Activated CD4-positive, CD25-positive, alpha-beta regulatory T cell treated with anti-CD3 and anti-CD28 coated beads, Interleukin-2, amount 50 U/mL, for 16 hours (primary cell): Measurements from ENCODE around the gene ANKRD16.
"Not testable (repeated sequence)": the region's sequence is repeated elsewhere in the genome, so short reads cannot be mapped to it uniquely, and the experiment has no call there.

Experiments used
- DNase-seq: peaks from one replicate; pipeline ENCODE4 v3.0.0-alpha.2; 2020; ENCODE audit warnings: low read depth, low spot score

The ANKRD16 gene

DNA sequence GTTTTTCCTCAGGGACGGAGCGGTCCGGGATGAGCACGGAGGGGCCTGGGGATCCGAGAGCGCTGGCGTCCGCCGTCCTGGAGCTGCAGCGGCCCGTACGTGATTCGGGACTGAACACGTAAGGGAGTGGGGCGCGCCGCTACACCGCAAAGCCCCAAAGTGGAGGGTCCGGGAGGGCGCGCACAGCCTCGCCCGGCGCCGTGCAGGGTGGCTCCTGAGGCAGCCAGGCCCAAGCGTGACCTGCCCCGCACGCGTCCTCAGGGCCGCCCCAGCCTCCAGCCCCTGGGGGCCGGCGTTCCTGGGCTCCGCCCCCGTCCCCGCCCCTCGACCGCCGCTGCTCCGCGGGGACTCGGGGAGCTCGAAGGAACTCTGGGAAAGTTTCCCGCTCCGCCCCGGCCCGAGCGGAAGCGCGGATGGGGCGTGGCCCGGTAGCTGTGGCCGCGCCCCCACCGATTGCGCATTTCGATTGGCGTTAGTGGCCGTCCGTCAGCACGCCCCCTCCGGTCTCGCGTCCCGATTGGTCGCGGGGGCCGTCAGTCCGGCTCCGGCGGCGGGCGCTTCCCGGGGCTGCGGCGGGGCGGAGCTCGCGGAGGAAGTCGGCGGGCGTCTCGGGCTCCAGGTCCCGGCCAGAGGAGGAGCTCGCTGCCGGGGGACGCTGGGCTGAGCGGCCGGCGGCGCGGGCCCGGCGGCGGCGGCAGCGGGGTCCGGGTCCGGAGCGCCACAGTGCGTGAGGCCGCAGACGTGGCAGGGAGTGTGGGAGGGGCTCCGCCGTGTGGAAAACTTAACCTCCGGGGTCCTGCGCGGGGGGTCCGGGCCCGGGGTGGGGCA lies at the start of gene ANKRD16, which contains the start of gene FBH1:
Gene ANKRD16, minus strand, starts transcription at position 270 of the 828 bp plus-strand sequence. CDS start 539 bp downstream, outside the sequence.
Gene FBH1, plus strand, starts transcription at position 620 of the 828 bp plus-strand sequence. Its CDS starts 103 bp downstream, at position 723.
- peak; percentile 90 for DNase-seq

DNA sequence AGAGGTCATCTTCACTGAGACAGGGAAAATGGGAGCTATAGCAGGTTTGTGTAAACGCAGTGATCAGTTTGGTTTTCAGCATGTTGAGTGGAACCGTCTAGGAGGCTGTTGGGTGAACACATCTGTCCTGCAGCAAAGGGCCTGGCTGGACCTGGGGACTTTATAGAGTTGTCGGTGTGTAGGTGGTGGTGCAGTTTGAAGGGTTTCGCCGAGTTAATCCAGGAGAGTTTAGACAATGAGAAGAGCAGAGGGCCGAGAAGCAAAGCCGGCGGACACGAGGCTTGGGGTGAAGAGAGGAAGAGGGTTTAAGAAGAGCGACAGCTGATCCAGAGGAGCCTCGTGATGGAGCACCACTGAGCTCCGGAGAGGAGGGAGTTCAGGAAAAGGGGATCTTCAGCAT lies 48.6 kb upstream of the ANKRD16 start:
- DNase-seq, result no peak

DNA sequence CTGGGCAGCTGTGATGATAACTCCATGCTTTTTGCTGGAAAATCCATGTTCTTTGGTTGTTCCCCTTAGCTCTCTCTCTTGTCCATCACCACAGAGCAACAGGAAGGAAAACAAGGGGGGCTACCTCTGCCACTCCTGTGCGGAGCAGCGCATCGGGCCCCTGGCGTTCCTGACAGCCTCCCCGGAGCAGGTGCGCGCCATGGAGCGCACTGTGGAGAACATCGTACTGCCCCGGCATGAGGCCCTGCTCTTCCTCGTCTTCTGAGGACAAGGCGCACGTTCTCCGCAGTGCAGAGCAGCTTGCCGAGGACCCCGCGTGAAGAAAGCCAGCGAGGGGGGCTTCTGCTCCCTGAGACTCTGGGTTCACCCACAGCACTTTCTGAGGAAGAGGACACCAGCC lies 47.3 kb upstream of the ANKRD16 start:
- DNase-seq, result no peak

- DNase-seq, result no peak
These were observed 45.9 kb upstream of the ANKRD16 start for GRCh38 chr10:5935628-5936027.

- no peak for DNase-seq
These were observed 44.3 kb upstream of the ANKRD16 start for GRCh38 chr10:5933909-5934546.

DNA sequence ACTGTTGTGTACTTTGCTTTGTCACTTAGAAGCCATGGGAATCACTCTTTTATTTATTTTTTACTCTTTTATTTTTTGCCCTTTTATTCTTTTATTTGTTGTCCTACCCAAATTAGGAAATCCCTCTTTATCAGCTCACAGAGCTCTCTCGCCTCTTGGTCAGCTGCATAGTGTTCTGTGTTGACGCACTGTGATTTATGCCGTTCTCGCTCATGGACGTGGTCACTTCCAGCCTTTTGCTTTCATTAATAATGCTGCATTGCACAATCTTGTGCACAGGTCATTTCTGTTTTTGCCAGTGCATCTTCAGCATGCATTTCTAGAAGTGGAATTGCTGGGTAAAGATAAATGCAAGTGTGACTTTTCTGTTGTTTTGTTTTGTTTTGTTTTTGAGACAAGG lies 42.7 kb upstream of the ANKRD16 start:
- no peak for DNase-seq

- DNase-seq, result no peak
These were observed 40.6 kb upstream of the ANKRD16 start for GRCh38 chr10:5930272-5930671.

DNA sequence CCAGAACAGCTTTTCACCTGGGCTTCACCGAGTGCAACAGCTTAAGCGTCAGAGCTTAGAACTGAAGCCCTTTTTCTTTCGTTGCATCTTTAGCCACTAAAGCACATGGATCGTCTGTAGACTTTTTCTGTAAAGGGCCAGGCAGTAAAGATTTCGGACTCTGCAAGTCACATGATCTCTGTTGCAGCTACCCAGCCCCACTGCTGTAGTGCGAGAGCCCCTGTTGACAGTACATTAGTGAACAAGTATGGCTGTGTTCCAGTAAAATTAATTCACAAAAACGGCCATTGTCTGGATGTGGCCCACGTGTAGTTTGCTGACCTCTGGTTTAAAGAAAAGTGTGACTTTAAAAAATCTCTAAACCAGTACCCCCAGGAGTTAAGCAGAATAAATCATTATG lies 39.7 kb upstream of the ANKRD16 start:
- DNase-seq, result no peak

- DNase-seq, result no peak
These were observed 37.6 kb upstream of the ANKRD16 start for GRCh38 chr10:5927306-5927705.

DNA sequence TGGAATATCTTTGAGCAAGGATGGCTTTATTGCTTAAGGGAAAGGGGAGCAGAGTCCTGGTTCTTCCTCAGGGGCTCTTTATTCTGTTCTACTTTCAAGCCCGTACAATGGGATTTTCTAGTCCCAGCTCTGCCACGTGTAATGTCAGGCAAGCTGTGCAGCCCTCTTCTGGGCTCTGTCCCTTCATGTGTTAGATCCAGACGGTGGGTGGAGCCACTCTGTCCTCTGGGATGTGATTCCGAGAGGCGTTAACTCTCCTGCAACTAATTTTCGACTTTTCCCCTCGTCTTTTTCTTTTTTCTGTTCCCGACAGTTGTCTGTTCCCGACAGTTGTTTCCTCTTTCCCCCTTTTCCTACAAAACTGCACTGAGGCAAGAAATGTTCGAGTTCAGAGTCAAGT lies 35.2 kb upstream of the ANKRD16 start:
- no peak for DNase-seq

- DNase-seq, result no peak
These were observed 32.1 kb upstream of the ANKRD16 start for GRCh38 chr10:5921746-5922145.

GRCh38 chr10:5919568-5919967 lies 29.9 kb upstream of the ANKRD16 start:
- no peak for DNase-seq

GRCh38 chr10:5918763-5919162 lies 29.1 kb upstream of the ANKRD16 start:
- DNase-seq, result no peak

GRCh38 chr10:5917305-5917704 lies 27.6 kb upstream of the ANKRD16 start:
- no peak for DNase-seq

DNA sequence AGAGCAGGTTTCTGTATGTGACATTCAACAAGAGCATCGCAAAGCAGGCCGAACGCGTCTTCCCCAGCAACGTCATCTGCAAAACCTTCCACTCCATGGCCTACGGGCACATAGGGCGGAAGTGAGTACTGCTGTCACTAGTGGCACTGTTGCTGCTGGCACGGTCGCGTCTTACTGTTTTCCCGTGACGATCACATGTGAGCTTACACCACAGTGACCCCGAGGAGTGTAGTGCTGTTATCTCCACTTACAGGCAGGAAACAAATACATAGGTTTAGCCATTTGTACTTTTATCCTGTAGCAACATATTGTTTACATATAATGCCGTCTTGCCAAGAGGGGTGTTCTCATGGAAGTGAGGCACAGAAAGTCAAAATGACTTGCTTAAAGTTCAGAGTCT lies 25.8 kb upstream of the ANKRD16 start:
- no peak for DNase-seq

DNA sequence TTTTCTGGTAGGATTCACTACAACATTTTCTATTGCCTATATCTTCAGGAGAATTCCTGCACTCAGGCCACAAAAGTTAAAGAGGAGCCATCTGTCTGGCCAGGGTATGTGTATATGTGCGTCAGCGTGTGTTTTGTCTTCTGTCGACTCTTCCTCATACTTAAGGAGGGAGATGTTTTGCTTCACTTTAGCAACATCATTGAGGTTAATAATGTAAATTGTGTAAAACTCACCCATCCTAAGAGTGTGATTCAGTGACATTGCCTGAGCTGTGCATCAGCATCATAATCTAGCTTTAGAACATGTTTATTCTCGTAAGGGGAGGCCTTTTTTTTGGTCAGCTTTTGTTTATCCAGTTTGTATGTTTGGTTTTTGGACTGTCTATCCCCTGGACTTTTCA lies 24.0 kb upstream of the ANKRD16 start:
- no peak for DNase-seq

GRCh38 chr10:5911670-5912069 lies 22.0 kb upstream of the ANKRD16 start:
- DNase-seq, result no peak

GRCh38 chr10:5910323-5911100 lies 20.8 kb upstream of the ANKRD16 start:
- DNase-seq, result no peak

- not testable (repeated sequence) for DNase-seq
These were observed 19.0 kb upstream of the ANKRD16 start for GRCh38 chr10:5908676-5909075.

DNA sequence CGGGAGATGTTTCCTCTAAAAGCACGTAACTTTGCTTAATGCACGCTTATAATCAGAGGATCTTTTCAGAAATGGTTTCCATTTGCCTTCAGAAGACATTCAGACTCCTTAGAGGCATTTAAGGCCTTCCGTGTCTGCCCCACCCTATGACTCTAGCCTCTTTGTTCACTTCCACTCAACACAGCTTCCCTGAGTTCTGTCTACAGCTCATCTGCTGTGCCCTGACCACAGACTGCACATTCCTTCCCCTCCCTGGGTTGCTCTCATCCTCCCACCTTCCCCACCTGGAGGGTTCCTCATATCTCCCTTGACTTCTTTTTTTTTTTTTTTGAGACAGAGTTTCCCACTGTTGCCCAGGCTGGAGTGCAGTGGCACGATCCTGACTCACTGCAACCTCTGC lies 17.0 kb upstream of the ANKRD16 start:
- no peak for DNase-seq

DNA sequence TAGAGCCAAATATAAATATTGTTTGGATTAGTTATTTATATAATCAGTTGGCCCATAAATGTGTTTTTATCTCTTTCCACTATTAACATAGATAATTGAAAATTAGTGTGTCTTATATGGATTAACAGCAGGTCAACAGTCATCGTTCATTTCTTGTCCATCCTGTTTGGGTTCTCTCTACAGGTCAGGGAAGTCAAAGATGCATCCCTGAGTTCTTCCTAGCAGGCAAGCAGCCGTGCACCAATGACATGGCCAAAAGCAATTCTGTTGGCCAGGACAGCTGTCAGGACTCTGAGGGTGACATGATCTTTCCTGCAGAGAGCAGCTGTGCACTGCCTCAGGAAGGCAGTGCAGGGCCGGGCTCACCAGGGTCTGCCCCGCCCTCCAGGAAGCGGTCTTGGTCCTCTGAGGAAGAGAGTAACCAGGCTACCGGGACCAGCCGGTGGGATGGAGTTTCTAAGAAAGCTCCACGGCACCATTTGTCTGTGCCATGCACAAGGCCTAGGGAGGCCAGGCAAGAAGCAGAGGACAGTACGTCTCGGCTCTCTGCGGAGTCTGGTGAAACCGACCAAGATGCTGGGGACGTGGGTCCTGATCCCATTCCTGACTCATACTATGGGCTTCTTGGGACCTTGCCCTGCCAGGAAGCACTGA lies 16.3 kb upstream of the ANKRD16 start:
- DNase-seq, result no peak

DNA sequence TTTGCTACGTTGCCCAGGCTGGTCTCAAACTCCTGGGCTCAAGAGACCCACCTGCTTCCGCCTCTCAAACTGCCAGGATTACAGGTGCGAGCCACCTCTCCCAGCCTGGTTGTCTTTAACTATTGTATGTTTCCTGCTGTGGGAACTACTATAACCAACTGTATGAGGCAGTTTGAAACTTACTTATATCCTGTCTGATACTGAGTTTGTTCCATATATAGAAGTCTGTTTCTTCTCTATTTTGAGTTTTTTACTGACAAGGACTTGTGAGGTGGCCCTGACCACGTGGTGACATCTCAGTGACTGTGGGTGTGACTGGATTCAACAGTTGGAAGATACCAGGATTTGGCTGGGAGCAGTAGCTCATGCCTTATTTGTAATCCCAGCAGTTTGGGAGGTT lies 14.5 kb upstream of the ANKRD16 start:
- DNase-seq, result no peak
